Mucosa of rectum (tissue), 2 donors: ENCODE measurements around the gene MRPS34.
"Not testable (repeated sequence)": the region's sequence is repeated elsewhere in the genome, so short reads cannot be mapped to it uniquely, and the experiment has no call there.

Experiments used
- H3K27ac ChIP-seq, 2 donors: one replicate each; pipeline ENCODE4 v1.7.0; 2013; ENCODE audit warnings: inconsistent platforms in 2 of 2, low read depth in 2 of 2, low read length in 2 of 2
- H3K27me3 ChIP-seq, 2 donors: one replicate each; pipeline ENCODE4 v1.7.0; 2013; ENCODE audit warnings: low read length in 2 of 2; ENCODE audit not compliant: control insufficient read depth in 2 of 2, insufficient read depth in 2 of 2
- H3K36me3 ChIP-seq, 2 donors: one replicate each; pipeline ENCODE4 v1.7.0; 2013; ENCODE audit warnings: low read length in 2 of 2; ENCODE audit not compliant: control insufficient read depth in 2 of 2, insufficient read depth in 2 of 2
- H3K4me1 ChIP-seq, 2 donors: one replicate each; pipeline ENCODE4 v1.7.0; 2013; ENCODE audit warnings: low read length in 2 of 2, mild to moderate bottlenecking in 1 of 2; ENCODE audit not compliant: control insufficient read depth in 2 of 2, insufficient read depth in 2 of 2
- H3K4me3 ChIP-seq, 2 donors: one replicate each; pipeline ENCODE4 v1.7.0; 2013; ENCODE audit warnings: low read length in 2 of 2
- H3K9ac ChIP-seq, 2 donors: one replicate each; pipeline ENCODE4 v1.7.0; 2013; ENCODE audit warnings: low read length in 2 of 2, low read depth in 1 of 2, mild to moderate bottlenecking in 1 of 2
- H3K9me3 ChIP-seq, 2 donors: one replicate each; pipeline ENCODE4 v1.7.0; 2013; ENCODE audit warnings: low read length in 2 of 2; ENCODE audit not compliant: control insufficient read depth in 2 of 2
- donor health status: healthy.
- donor health status: Normal muscosa, but diverticular disease.

Gene MRPS34

DNA sequence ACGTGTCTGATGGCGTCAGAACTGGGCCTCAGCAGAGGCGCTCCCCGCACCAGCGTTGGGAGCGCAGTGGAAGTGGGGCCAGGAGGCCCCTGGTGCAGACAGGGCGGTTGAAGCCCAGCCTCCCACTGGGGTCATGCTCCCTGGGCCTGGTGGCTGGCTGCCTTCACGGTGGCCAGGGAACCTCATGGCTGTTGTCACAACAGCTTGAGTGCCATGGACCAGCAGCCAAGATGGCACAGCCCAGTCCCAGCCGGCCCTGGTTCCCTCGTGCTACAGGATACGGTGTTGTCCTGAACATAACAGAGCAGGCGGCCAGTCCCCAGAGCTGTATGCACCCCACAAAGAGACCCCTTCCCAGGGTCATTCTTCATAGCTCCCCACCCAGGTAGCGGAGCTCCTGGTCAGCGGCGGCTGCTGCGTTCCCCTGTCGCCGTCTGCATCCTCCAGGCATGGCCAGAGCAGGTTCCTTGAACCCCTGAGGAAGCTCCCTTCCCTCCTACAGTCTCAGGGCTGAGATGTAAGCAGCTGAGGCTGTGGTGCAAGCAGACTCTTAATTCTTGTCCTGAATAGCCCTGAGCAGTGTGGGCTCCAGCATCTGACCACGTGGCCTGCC lies 31.3 kb downstream of the MRPS34 start:
- Histone ChIP-seq H3K4me1 (no peaks in the 10 kb centered on the region), H3K9me3 (no peaks in the 10 kb centered on the region), H3K27me3 (no peaks in the 10 kb centered on the region), H3K27ac (no peak overlapping the region), H3K36me3 (peaks cover 19 to 30% of the 10 kb centered on the region in 2 donors), H3K9ac (no peak overlapping the region), H3K4me3 (no peak overlapping the region)

DNA sequence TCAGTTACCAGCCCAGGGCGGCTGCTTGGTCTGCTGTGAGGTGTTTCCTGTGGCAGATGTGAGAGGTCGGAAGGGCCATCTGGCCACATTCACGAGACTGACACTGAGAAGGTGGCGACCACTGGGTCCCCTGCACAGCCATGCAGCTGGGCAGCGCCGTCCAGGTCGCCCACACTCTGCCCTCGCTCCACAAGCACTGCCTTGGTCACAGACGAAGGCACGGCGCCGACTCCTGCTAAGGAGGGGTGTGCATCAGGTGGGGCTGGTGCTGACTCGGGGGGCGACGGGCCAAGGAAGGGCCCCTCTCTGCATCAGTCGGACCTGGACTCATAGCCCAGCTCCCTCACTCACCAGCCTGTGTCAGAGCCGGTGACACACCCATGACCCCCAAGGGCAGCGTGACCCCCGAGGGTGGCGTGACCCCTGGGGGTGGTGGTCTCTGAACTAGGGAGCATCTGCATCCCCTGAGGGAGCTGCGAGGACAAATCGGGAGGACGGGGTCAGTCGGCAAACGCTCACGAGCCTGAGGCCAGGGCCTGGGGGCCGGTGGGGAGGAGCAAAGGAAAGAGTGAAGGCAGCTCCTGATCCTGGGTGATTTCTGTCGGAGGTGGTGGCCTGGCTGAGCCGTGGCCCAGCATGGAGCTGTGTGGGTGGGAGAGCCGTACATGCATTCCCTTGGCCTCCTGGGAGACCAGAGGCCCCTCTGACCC lies 32.0 kb downstream of the MRPS34 start:
- Histone ChIP-seq H3K27me3 (no peaks in the 10 kb centered on the region), H3K4me3 (no peak overlapping the region), H3K36me3 (peaks cover 18 to 30% of the 10 kb centered on the region in 2 donors), H3K9me3 (no peaks in the 10 kb centered on the region), H3K9ac (no peak overlapping the region), H3K27ac (no peak overlapping the region), H3K4me1 (no peaks in the 10 kb centered on the region)

DNA sequence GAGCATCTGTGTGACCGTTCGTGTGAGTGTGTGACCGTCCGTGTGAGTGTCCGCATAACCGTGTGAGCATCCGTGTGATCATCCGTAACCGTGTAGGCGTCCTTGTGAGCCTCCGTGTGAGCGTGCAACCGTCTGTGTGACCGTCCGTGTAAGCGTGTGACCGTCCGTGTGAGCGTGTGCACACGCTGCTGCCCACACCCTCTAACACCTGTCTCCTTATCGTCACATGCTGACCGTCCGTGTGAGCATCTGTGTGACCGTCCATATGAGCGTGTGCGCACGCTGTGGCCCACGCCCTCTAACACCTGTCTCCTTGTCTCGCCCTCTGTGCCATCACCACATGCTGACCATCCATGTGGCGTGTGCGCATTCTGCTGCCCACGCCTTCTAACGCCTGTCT lies 32.7 kb downstream of the MRPS34 start:
- Histone ChIP-seq H3K36me3 (peaks cover 15 to 25% of the 10 kb centered on the region in 2 donors), H3K4me1 (no peaks in the 10 kb centered on the region), H3K9ac (no peak overlapping the region), H3K27me3 (no peaks in the 10 kb centered on the region), H3K4me3 (no peak overlapping the region), H3K27ac (no peak overlapping the region), H3K9me3 (no peaks in the 10 kb centered on the region)

- no peak overlapping the region for H3K4me3 ChIP-seq
- peaks cover 23 to 31% of the 10 kb centered on the region in 2 donors for H3K36me3 ChIP-seq
- no peak overlapping the region for H3K27ac ChIP-seq
- no peaks in the 10 kb centered on the region for H3K9me3 ChIP-seq
- H3K9ac ChIP-seq = no peak overlapping the region
- H3K4me1 ChIP-seq = no peaks in the 10 kb centered on the region
- no peaks in the 10 kb centered on the region for H3K27me3 ChIP-seq
These were observed 38.1 kb downstream of the MRPS34 start for GRCh38 chr16:1734816-1735215.

DNA sequence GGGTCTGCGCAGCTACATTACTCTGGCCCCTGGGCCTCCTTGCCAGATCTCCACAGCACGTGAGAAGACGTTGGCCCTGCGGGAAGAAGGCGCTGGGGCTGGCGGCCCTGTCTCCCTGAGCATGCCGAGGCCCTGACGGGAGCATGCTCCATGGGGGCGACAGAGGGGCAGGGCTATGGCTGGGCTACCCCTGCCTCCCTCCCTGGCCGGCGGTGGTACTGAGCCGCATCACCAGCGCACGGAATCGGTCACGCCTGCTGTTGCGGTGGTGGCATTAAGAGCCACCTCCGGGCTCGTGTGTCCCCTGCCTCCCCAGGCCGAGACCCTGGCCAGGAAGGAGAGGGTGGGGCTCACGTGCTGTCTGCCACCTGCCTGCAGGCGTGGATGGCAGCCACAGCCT lies 38.8 kb downstream of the MRPS34 start:
- Histone ChIP-seq H3K36me3 (peaks cover 25 to 34% of the 10 kb centered on the region in 2 donors), H3K9me3 (no peaks in the 10 kb centered on the region), H3K27me3 (no peaks in the 10 kb centered on the region), H3K4me3 (no peak overlapping the region), H3K4me1 (no peaks in the 10 kb centered on the region), H3K9ac (no peak overlapping the region), H3K27ac (no peak overlapping the region)

- not testable (repeated sequence) for H3K9me3 ChIP-seq, H3K4me1 ChIP-seq, H3K27me3 ChIP-seq, H3K27ac ChIP-seq, H3K9ac ChIP-seq, H3K4me3 ChIP-seq
- H3K36me3 ChIP-seq = peaks cover 34 to 41% of the 10 kb centered on the region in 2 donors
These were observed 40.4 kb downstream of the MRPS34 start for GRCh38 chr16:1732551-1732987.

- H3K36me3 ChIP-seq = peaks cover 36 to 43% of the 10 kb centered on the region in 2 donors
- no peaks in the 10 kb centered on the region for H3K27me3 ChIP-seq
- H3K9ac ChIP-seq = no peak overlapping the region
- H3K27ac ChIP-seq = no peak overlapping the region
- H3K9me3 ChIP-seq = no peaks in the 10 kb centered on the region
- no peaks in the 10 kb centered on the region for H3K4me1 ChIP-seq
- H3K4me3 ChIP-seq = no peak overlapping the region
These were observed 40.9 kb downstream of the MRPS34 start for GRCh38 chr16:1732071-1732470.

DNA sequence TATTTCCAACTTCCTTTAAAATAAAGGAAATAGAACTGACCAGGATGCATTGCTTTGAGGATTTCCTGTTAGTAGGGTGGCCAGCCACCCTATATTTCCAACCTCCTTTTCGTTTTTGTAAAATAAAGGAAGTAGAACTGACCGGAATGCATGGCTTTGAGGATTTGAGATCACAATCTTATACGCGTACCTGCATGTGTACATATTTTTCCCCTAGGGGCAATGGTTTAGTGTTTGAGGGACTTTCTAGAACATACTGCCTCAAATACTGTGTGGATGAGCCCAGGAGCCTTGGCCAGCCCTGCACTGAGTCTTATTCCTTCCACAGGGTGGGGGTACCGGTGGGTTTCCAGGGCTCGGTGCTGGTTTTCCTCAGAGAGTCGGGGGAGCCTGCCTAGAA lies 41.3 kb downstream of the MRPS34 start:
- Histone ChIP-seq H3K27me3 (no peaks in the 10 kb centered on the region), H3K4me3 (no peak overlapping the region), H3K9ac (no peak overlapping the region), H3K36me3 (peaks cover 40 to 48% of the 10 kb centered on the region in 2 donors), H3K9me3 (no peaks in the 10 kb centered on the region), H3K27ac (no peak overlapping the region), H3K4me1 (no peaks in the 10 kb centered on the region)

DNA sequence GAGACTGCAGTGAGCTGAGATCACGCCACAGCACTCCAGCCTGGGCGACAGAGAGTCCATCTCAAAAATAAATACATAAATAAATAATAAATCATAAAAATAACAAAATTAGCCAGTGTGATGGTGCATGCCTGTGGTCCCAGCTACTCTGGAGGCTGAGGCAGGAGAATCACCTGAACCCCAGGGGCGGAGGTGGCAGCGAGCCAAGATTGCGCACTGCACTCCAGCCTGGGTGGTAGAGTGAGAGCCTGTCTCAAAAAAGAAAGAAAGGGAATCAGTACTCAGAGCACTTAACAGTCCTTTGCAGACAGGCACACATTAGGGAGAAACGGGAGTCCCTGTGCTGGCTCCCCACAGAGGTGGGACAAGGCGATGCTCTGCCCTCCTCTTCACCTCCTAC lies 41.9 kb downstream of the MRPS34 start:
- Histone ChIP-seq H3K27me3 (no peaks in the 10 kb centered on the region), H3K36me3 (peaks cover 40 to 53% of the 10 kb centered on the region in 2 donors), H3K9me3 (no peaks in the 10 kb centered on the region), H3K27ac (no peak overlapping the region), H3K9ac (no peak overlapping the region), H3K4me3 (no peak overlapping the region), H3K4me1 (no peaks in the 10 kb centered on the region)

DNA sequence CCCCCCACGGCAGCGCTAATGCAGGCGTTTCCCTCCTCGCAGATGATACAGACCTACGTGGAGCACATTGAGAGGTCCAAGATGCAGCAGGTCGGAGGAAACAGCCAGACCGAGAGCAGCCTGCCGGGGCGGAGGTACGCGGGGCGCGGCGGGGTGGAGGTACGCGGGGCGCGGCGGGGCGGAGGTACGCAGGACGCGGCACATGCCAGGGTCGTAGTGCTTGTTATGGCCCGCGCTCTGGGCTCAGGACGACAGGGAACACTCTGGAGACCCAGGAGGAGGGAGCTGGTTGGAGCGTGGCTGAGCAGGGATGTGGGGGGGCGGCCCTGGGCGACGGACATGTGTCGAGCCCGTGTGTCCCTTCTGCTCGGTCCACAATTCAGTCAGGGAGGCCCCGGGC lies 43.5 kb downstream of the MRPS34 start:
- Histone ChIP-seq H3K27me3 (no peaks in the 10 kb centered on the region), H3K36me3 (peaks cover 36 to 52% of the 10 kb centered on the region in 2 donors), H3K4me3 (no peak overlapping the region), H3K4me1 (no peaks in the 10 kb centered on the region), H3K27ac (no peak overlapping the region), H3K9ac (no peak overlapping the region), H3K9me3 (no peaks in the 10 kb centered on the region)
